Endothelial cell of umbilical vein (primary cell): ENCODE data around the gene SORCS2.

Experiments used
- EZH2 ChIP-seq: IDR thresholded peaks from 2 replicates; pipeline ENCODE4 v1.6.1; 2012; ENCODE audit warnings: borderline replicate concordance, low read depth, mild to moderate bottlenecking, moderate library complexity, low read length, inconsistent platforms; ENCODE audit not compliant: severe bottlenecking
- GATA2 ChIP-seq: IDR thresholded peaks from 2 replicates; pipeline ENCODE4 v1.7.0; 2011; ENCODE audit warnings: low read depth, mild to moderate bottlenecking, moderate library complexity, mixed read lengths, low read length; ENCODE audit not compliant: insufficient read length, insufficient read depth
- JUN ChIP-seq: IDR thresholded peaks from 2 replicates; pipeline ENCODE4 v1.6.1; 2011; ENCODE audit warnings: borderline replicate concordance, low read depth; ENCODE audit not compliant: insufficient read length, insufficient read depth
- POLR2A ChIP-seq: IDR thresholded peaks from 2 replicates; pipeline ENCODE4 v1.6.1; 2012; ENCODE audit warnings: low read depth, mild to moderate bottlenecking, control low read depth, low read length
- POLR2AphosphoS5 ChIP-seq: IDR thresholded peaks from 2 replicates; pipeline ENCODE4 v1.6.1; 2012; ENCODE audit warnings: low read depth, mild to moderate bottlenecking, control low read depth, low read length, moderate library complexity; ENCODE audit not compliant: insufficient read depth
- TF ChIP-seq, protein P1 (sequence below), 2 donors: IDR thresholded peaks; 1 replicate in 1 of 2; 2 replicates in 1 of 2; pipeline ENCODE4 v1.5.1; 2011; ENCODE audit warnings: low read length in 2 of 2, mild to moderate bottlenecking in 2 of 2, moderate library complexity in 2 of 2, control low read depth in 1 of 2, inconsistent platforms in 1 of 2, low read depth in 1 of 2; ENCODE audit not compliant: insufficient read depth in 1 of 2; ENCODE audit errors: extremely low read depth in 1 of 2
- TF ChIP-seq, protein P2 (sequence below): IDR thresholded peaks from 2 replicates; pipeline ENCODE4 v1.6.1; 2011; ENCODE audit not compliant: insufficient read depth, insufficient read length

DNA sequence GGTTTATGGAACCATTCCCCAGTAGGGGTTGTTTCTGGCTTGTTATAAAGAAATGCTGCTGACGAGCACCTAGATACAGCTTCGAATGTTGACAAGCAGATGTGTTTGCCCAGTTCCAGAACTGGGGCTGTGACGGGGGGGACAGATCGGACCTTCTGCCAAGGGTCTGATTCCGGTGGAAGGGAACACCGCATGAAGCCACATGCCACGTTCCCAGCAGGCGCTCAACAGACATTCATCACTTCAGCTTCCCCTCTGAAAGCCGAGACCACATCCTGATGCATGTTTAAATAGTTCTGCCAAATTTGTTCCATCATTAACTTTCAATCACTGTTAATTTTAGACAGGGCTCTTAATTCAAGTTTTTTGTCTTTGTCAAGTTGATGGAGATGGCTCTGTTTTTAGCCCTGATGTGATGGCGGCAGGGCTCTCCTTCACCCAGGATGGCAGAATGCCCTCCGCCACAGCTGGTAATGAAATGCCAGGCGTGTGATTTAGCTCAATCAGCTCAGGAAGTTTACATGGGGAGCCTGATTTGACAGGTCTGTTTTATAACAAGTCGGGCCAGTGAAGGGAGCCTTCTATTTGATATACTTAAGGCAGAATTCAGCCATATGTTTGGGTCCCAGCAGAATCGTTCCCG is 185.0 kb downstream of the SORCS2 start:
- TF ChIP-seq POLR2A (no peak), POLR2AphosphoS5 (no peak), EZH2 (no peak), GATA2 (no peak), JUN (no peak)
- TF ChIP-seq, protein P1, sequence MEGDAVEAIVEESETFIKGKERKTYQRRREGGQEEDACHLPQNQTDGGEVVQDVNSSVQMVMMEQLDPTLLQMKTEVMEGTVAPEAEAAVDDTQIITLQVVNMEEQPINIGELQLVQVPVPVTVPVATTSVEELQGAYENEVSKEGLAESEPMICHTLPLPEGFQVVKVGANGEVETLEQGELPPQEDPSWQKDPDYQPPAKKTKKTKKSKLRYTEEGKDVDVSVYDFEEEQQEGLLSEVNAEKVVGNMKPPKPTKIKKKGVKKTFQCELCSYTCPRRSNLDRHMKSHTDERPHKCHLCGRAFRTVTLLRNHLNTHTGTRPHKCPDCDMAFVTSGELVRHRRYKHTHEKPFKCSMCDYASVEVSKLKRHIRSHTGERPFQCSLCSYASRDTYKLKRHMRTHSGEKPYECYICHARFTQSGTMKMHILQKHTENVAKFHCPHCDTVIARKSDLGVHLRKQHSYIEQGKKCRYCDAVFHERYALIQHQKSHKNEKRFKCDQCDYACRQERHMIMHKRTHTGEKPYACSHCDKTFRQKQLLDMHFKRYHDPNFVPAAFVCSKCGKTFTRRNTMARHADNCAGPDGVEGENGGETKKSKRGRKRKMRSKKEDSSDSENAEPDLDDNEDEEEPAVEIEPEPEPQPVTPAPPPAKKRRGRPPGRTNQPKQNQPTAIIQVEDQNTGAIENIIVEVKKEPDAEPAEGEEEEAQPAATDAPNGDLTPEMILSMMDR (IDR thresholded peaks at IDR 0.05; ENCODE audit: extremely low read depth in 1 of 2, insufficient read depth in 1 of 2, low read depth in 1 of 2, low read length in 2 of 2) = no peak
- TF ChIP-seq, protein P2, sequence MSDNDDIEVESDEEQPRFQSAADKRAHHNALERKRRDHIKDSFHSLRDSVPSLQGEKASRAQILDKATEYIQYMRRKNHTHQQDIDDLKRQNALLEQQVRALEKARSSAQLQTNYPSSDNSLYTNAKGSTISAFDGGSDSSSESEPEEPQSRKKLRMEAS = no peak
